HG02571 (cell line): ENCODE data around the gene IKZF2.
A peak's percentile ranks its signal among the peaks of the same experiment; 100 is the strongest.

ENCODE experiments used
- ATAC-seq: cut with Tn5 transposase; IDR thresholded peaks from one replicate; pipeline ENCODE4 v1.9.1; 2021; ENCODE audit warnings: mild to moderate bottlenecking, moderate library complexity; ENCODE audit not compliant: unreplicated experiment

IKZF2 gene

DNA sequence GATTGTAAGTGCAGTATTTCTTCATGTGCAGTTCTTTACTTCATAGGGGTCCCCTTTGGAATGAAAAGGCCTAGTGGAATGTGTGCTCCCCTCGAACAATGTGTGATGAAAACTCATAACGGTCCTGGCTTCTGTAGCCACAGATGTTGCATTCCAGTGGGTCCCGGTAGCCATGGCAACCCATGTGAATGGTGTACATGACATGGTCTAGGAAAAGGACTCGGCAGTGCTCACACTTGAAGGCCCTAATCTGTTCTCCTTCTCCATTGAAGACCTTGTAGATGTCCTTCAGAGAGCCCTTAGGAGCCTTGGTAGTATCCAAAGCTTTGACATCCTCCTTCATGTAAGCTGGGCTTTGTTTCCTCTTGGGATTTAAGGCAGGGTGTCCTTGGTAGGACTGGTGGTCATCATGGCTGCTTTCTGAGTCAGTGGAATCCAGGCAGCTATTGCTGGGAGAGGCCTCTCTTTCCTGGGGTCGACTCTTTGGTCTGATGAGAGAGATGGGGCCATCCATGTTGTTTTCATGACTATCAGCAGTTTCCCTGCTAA lies 144.0 kb downstream of the IKZF2 start:
- ATAC-seq, result no peak

DNA sequence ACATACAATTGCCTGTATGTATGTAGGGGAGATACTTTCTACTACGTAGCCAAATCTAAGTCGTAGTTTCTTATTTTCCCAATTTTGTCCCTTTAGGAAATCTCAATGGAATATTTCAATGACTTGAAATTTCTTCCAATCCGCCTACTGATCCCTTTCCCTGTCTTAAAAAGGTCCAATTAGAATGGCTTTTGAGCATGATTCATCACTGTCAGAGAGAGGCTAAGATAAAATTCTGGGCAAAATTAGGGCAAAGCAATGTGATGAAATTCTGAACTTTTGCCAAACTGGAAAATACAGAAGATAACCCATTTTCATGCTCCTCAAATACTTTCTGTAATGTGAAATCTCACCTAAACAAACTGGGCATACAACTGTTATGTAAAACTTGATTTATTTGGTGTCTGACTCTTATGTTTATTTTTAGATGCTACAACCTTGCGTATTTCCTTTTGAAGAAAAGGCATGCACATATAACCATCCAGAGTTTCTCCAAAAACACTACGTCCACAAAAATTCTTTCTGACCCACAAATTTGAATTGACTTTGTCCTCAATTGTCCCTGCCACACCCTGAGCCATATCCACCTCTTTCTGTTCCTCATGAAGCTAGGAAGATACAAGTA lies 147.1 kb downstream of the IKZF2 start:
- ATAC-seq, result no peak

DNA sequence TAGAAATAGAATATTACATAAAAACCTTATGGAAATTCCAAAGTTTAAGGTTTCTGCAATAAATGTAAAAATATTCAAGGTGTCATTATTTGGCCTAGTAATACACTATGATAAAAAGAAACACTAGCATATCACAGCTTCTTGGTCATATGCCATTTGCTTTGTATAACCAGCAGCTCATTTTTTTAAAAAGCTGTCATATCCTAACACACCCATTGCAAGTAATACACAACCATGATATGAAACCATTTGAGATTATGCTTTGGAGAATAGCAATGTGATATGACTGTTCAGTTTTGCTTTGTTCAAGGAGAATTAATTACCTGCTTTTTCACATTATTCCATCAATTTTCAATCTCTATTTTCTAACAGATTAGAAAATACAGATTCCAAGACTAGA lies 149.0 kb downstream of the IKZF2 start:
- ATAC-seq, result peak; percentile 43

DNA sequence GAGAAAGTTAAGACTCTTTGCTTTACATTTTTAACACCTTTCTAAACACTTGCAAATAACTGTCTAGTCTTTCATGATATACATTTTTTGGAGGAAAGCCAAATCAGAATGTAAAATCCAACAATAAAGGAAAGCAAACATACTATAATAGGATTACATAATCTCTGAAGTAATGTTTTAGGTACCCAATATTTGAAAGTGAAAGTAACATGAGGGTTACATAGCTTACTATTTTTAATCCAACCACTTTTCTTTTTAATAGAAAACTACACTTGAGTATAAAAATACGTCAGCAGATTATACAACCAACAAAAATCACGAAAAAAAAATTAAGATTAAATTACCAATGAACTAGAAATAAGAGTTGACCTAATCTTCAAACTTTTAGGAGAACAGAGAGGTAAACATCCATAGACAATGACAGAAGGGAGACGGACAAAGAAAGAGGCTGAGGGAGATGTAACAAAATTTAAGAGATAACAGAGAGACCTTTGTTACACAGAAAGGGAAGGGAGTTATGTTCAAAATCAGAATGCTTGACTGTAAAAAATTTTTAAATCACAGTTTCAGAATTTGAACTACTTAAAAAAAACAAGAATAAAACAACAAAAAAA lies 150.0 kb downstream of the IKZF2 start:
- ATAC-seq, result no peak

DNA sequence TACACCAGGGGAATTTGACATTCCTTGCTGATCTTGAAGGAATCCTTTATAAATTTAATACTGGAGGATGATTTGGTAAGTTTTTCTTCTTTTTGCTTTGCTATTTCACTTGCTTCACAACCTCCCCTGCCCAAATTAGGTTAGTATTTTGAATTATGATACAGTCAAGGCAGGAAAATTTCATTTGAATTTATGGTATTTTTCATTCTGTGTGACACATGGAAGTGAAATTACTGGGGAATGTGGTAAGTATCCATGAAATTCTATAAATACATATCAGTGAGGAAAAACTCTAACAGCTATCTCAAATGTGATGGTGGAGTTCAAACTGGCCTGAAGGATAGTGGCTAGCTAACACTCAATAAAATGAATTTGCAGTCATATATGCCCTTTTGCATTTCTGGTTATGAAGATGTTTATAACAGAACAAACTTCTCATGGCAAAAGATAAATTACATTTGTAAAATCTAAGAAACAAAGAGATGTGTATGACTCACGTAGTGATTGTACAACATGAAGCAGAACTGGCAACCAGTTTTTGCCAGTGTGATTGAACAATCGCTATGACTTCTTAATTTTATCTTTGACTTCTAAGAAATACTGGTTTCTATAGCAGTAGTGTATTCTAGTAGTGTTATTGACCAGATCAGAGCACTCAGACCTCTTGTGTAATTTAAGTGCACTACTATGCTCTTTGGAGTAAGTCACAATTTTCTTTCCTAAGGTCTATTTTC lies 152.6 kb downstream of the IKZF2 start:
- ATAC-seq, result no peak

DNA sequence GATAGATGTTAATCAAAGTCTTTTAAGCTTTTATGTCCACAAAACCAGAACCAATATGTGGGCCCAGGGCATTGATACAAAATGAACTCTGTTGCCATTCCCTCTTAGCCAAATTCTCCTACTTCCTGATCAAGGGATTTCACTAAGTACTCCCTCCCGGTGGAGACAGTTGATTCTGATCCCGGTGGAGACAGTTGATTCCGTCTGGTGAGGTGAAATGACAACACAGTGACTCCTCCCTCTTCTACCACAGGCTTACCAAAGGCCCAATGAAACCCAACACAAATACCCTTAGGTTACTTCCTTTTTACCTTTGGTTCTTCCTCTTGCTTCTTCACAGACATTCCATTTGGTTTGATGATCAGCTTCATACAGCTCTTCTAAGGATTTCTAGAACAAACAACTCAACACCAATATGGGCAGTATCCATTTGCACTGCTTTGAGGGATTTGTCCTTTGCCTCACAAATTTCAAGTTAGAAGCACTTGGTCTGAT lies 153.8 kb downstream of the IKZF2 start:
- no peak for ATAC-seq

DNA sequence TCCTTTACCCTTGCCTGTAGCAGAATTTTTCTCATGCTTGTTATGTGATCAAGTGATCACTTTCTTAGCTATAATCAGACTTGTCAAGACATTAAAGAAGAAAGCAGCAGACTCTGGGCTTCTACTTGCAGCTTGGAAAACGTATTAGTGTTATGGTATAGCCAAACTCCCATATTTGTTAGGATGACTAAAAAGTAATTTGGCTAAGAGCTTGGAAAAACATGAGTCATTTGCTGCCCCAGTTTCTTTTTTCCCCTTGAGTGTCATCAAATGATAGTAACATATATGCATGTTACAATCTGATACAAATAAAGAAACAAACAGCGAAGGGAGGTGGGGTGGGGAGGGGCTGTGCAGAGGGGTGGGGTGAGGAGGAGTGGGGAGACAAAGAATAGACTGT lies 155.5 kb downstream of the IKZF2 start:
- ATAC-seq, result no peak

DNA sequence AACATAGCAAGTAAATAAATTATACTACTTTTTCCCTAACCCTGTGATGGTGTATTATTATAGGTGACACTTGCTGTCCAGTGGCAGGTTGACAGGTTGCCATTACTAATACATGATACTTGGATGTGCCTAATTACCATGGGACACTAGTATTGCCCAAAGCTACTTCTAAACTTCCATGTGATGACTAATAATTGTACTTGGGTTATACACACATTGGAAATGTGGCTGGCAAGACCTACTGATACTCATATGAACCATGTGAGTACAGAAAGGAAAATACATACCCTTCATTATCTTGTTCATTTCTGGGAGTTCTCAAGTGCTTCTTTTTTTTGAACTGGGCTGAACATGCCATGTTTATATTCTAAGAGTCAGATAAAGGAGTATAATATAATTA lies 156.4 kb downstream of the IKZF2 start:
- ATAC-seq, result no peak

DNA sequence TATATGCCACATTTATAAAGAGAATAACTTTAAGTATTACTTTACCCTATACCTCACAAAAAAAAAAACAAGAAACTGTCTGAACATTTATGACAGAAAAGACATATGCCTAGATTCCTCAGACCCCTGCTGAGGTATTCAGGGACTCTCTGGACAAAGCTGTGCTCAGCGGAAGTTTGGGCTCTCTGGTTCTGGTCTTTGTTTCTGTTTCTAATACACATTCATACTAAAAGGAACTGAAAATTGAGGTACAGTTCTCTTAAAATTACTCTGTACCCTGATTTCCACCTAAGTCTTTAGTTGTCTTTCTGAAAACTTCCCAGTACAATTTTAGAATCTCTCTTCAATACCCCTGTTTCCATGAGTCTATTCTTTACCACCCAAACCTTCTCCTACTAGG lies 160.3 kb downstream of the IKZF2 start:
- ATAC-seq, result peak; percentile 85

DNA sequence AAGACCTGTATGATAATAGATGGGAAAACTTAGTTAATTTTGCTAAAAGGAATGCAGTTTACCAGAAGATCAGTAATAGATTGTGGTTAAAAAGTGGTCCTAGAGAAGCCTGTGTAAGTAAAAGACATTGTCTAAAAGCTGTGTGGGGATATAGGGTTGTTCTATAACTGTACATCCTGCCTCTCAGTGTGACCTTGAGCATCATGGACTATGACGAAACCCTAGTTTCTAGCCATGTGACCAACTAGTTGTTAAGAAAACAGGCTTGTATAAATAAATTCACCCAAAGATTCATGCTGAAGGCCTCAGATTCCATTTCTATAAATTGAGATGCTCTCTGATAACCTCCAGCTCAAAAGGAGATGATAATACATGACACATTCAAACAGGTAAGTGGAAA lies 160.7 kb downstream of the IKZF2 start:
- ATAC-seq, result peak; percentile 76

DNA sequence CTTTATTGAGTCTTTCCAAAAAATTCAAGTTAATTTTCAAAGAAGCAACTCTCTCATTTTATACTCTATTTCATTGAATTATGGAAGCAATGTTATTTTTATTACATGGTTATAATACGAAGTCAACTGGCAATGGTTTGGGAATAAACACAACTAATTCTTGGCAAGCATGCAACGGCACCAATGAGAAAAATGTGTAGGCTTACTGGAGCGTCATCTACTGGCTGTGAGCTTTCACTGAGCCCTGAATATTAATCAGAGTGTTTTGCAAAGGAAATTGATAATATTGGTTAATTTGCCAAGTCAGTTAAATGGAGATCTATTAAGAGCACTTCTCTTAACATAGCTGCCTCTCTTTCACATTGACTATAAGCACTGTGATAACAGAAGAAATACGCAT lies 163.9 kb downstream of the IKZF2 start:
- no peak for ATAC-seq

DNA sequence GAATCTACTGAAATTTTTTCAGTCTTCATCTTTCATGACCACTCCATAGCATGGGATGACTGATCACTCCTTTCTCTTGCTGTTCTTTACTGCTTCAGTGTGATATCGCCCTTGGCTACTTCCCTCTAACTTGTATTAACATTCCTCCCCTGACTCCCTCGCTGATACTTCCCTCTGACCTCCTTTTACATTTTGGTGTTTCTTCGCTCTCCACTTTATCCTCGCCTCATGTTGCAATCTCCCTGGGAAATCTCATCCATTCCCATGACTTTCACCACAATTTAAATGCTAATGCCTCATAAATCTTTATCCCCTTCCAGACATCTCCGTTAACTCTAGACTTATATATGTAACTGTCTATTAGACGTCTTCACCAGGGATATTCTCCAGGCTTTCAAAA lies 167.3 kb downstream of the IKZF2 start:
- ATAC-seq, result no peak

DNA sequence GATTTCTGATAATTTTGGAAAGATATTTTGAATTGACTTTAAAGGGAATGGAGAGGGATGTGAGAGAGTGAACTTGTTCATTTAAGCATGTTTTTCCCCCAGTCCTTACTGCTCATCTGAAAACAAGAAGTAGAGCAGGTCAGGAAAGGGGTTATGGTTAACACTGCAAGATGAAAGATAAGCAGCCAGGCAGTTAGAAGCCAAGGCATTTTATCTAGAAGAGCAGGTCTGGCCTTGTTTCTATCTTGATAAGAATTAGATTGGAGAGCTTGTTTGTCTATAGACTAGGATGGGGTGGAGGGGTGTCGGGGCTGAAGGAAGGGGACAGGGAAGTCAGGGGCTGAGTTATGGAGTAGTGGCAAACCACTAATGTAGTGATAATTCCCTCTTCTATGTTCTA lies 171.6 kb downstream of the IKZF2 start:
- no peak for ATAC-seq

DNA sequence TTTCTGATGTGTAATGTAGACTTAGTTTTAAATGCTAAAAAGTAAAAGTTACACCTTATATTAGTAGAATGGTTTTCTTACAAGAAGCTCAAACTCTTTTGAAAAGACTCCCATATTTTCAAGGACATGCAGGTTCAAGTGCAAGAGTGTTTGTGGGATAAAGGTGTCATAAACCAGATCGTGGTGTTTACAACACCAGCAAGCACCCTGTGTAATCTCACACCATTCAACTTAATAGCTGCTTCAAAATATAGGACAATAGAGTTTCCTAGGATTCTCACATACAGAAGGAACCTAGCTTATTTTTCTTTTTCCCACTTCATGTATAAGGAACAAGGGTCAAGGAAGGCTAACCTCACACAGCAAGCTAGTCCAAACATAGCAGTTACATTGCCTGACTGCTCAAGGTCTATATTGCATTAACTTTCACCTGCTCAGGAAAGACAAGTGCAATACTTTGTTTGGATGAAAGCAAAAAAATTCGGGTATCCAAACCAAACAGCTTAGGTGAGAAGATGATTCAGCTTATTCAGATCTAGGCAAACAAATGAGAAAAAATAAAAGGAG lies 172.3 kb downstream of the IKZF2 start:
- ATAC-seq, result no peak

DNA sequence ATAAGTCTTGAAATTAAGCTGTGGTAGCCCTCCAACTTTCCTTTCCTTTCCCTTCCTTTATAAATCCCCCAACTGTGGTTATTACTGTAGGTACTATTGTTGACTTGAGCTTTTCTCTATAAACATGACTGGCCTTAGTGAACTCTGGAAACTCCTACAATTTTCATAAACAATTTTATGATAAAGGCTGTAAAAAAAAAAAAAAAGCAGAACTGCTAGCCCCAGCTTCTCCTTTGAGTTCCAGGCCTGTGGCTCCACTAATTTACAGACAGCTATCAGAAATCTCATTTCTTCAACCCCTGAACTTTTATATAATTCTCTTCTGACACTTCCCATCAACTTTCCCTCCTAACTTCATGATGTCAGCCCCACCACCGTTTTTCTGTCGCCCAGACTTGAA lies 174.3 kb downstream of the IKZF2 start:
- ATAC-seq, result no peak

DNA sequence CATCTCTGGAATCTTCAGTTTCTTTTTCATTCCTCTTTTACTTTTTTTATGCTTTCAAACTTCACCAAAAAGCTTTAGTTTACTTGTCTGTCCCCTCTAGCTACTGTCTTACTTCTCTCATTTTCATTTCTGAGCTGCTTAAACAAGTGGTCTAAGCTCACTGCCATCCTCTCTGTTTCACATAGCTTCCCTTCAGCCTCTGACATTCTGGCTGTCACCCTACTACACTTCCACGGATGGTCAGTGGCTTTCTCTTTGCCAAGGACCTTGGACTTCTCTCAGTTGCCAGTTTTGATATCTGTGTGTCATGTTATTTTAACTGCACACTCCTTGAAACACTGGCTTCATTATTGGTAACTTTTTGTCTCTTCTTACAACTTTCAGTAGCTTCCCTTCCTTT lies 176.1 kb downstream of the IKZF2 start:
- no peak for ATAC-seq

DNA sequence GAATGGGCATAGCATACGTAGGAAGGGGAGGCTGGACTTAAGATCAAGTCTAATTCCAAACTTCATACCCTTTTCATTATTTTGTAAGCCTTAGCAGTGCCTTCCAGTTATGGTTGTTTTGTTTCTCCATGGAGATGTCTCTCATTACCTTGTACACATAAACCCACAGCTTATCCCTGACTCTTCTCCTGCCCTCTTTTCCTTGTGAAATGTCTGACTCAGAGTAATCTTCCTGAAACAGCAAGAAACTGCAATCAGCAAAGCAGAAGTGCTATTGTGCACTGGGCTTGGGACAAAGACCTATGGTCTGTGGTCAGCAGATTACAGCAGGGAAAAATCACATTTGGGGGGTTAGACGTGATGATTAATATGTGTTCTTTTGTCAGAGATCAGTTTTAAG lies 176.7 kb downstream of the IKZF2 start:
- no peak for ATAC-seq

DNA sequence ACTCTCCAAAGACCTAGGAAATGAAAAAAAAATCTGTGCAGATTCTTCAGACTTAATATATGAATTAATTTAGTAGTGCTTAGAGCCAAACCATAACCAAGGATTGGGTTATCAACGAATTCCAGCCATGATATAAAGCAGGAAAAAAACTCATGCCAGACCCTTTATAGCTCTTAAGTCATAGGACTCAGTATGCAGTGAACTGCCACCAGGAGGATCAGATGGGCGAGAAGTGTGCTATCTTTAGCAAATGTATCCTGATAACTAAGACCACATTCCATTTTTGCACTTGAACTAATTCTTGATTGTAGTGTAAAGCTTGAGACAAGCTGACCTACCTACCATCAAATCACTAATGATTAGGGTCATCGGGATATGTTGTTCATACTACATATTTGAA lies 178.1 kb downstream of the IKZF2 start:
- ATAC-seq, result no peak

DNA sequence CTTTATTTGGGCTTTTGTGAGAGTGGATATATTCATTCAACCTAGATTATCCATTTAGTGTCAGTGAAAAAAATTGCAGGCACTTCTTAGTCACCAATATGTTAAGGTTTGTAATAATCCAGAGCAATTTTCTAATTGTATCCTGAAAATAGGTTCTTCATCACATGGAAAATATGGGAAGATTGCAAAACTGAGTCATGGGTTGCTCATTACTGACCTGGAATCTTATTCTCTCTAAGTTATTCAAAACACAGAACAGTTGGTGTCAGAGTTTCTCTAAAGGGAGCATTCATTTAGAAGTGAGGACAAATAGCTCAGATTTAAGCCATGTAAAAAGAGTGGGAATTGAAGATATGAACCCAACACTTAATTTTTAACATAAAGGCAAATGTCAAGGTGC lies 181.3 kb downstream of the IKZF2 start:
- ATAC-seq, result no peak

DNA sequence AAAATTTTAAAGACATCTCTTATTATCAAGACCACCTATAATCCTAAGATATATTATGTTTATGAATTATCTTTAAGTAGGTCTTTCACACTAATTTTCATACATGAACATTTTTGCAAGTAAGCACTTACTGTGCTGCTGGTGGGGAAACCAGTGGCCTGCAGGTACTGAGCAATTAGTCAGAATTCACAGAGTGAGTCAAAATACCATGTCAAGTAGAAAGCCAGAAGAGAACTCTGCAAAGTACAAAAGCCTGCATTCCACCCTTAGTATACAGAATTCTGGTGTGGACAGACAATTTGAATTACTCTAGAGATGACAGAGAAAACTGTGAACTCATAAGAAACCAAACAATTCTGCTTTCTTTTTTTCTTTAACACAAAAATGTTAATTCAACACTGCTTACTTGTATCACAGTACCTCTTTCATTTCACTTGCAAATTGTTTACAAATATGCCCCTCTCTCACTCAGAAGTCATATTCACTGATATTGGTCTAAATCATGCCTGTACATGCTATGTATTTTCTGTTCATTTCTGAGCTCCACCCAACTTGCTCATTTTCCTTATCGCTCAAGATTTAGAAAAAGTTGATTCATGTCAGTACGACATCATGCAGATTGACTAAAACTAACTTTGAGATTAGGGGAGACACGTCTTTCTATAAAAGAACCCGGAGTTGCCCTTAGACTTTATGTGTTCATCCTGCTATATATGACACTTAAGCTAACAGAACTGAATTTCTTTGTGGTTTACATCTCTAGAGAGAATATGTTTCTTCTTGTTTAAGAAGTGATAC lies 182.9 kb downstream of the IKZF2 start:
- no peak for ATAC-seq

DNA sequence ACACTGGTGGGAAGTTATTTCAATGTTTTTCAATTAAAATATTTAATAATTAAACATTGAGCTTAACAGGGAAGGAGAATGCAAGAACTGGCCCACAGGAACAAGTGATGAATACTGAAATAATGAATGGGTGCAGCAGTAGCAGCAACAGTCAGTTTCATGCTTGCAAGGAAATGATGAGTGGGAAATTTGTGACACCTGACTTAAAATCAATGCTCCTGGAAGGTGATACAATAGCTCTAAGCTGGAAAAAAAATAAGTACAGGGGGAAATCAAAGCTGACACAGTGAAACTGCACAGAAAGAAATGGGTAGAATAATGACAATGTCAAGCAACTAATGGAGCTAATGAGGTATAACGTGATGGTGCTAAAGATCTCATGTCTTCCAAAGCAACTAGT lies 184.5 kb downstream of the IKZF2 start:
- ATAC-seq, result no peak
